Measurements from ENCODE around the gene DRC3. TPM values are rescaled to one million over a fixed set of nuclear protein-coding genes. Genes with fewer than 3 reads are reported as not detected.
"Not testable (repeated sequence)": the region's sequence is repeated elsewhere in the genome, so short reads cannot be mapped to it uniquely, and the experiment has no call there.

Gene DRC3
- polyA plus RNA-seq, 3 donors: 14.1 to 27.3 (median 14.7) TPM

DNA sequence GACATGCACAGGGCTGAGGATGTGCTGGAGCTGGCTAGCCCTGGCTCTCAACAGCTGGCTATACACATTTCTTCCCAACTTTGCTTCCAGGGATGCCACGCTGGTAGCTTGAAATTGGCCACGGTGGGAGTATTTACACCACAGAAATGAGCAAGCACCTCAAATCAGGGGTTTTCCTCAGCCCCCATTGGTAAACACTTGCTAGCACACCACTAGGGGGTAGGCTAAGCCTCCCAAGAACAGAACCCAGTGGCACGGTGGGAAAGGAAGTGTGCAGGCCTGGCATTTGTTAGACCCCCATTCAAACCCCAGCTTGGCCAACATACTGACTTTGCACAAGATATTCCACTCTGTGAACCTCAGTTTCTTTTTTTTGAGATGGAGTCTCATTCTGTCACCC is 12.9 kb downstream of the DRC3 start:
- no peak for DNase-seq (ENCODE audit: extremely low read depth in 1 of 11, low read depth in 9 of 11, low spot score in 4 of 11)

DNA sequence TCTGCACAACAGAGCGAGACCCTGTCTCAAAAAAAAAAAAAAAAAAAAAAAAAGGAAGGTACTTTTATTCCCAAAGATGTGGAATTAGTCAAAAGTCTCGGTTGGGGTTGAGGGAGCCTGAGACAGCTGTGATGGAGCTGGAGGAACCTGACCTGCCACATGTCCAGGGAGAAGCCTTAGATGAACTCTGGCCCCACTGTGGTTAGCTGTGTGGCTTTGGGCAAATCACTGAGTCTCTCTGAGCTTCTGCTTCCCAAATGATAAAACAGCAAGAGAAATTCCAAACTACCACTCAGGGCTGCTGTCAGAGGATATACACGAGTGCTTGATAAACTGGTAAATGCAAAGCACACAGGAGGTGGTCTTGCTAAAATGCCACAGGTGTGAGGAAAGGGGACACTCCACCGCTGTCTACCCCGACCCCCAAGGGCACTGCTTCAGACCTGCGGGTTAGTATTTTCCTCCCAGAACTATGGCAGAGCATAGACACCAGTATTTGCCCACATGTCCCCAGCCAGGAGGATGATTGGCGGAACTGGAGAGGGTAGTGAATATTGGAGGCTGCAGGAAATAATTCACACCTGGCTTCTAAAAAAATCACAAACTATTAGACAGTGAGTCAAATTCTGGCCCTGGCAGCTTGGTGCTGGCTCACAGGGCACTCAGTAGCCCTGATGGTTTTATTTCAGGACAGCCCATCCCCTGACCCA is 14.7 kb downstream of the DRC3 start:
- no peak for DNase-seq (ENCODE audit: extremely low read depth in 1 of 11, low read depth in 9 of 11, low spot score in 4 of 11)

DNA sequence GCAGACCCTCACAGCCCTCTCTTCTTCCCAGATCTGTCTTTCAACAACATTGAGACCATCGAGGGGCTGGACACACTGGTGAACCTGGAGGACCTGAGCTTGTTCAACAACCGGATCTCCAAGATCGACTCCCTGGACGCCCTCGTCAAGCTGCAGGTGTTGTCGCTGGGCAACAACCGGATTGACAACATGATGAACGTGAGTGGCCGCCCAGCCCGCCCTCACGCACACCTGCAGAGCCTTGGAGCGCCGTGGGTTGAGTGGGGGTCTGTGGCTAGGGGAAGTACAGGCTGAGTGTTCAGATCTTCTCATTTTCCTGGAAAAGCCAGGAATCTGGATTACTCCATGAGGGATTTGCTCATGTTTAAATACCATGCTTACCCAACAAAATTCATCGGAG is 15.2 kb downstream of the DRC3 start:
- no peak for DNase-seq (ENCODE audit: extremely low read depth in 1 of 11, low read depth in 9 of 11, low spot score in 4 of 11)

DNA sequence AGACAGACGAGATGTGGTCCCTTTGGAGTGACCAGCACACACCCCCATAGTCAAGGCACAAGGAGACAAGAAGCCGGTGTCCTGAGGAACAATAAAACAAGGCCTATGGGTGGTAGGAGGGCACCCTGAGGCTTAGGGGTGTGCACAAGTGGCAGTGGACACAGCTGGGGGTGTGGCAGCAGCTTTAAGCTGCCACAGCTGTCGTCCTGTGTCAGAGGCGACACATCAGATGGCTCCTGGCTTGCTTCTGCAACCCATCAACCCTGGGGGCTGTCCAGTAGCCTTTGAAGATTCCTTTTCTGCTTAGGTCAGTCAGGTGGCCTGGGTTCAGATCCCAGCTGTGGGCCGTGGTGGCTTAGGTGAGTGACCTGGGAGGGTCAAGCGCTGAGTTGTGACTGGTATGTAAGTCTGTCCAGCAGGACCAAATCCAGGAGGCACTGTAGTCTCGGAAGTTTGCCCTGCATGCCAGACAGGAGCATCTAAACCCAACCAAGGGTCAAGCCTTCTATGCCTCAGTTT is 15.8 kb downstream of the DRC3 start:
- DNase-seq (ENCODE audit: extremely low read depth in 1 of 11, low read depth in 9 of 11, low spot score in 4 of 11): no peak

DNA sequence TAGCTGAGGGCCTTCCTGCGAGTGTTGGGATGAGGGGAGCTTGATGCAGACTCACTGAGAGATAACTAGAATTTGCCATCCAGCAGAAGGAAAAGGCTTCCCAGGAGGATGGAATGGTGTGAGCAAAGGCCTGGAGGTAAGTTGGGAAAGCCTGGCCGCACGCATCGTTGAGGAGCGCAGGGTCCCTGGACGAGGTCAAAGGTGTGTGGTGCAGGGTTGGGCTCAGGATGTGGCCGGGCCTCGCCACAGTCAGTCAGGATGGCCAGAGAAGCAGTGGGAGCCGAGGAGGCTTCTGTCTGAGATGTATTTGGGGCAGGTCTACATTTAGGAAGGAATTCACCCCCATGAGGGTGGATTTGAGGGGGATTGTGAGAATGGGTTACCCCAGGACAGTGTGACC is 16.4 kb downstream of the DRC3 start:
- no peak for DNase-seq (ENCODE audit: extremely low read depth in 1 of 11, low read depth in 9 of 11, low spot score in 4 of 11)

DNA sequence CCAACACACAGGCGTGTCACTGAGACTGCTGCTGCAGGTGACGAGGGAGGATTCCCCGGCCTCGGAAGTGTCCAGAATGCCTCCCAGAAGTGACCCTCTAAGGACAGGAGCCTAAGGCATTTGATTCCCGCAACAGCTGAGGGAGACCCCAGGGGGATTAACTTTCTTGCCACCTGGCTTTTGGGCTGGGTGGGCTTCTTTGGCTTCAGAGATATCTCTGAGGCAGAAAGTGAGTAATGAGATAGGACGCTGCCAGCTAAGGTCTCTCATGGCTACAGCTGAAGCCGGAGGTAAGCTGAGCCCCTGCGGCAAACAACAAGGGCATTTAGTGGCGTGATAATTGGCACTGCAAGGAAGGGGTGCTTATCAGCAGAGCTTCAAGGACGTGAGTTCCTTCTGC is 17.0 kb downstream of the DRC3 start:
- DNase-seq (ENCODE audit: extremely low read depth in 1 of 11, low read depth in 9 of 11, low spot score in 4 of 11): no peak

DNA sequence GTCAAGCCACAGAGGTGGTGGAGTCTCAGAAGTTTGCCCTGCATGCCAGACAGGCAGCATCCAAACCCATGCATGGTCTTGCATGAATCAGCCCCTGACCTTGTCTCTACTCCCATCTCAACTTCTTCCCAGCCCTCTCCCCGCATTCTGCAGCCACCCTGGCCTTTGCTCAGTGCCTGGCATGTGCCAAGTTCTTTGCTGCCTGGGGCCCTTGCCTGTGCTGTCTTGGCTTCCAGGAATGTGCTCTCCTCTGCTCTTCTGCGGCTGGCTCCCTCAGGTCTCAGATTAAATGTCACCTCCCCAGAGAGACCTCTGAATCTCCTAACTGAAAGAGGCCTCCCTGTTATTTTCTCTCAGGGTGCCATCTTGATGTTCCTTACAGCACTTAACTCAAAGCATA is 17.6 kb downstream of the DRC3 start:
- DNase-seq (ENCODE audit: extremely low read depth in 1 of 11, low read depth in 9 of 11, low spot score in 4 of 11): no peak

DNA sequence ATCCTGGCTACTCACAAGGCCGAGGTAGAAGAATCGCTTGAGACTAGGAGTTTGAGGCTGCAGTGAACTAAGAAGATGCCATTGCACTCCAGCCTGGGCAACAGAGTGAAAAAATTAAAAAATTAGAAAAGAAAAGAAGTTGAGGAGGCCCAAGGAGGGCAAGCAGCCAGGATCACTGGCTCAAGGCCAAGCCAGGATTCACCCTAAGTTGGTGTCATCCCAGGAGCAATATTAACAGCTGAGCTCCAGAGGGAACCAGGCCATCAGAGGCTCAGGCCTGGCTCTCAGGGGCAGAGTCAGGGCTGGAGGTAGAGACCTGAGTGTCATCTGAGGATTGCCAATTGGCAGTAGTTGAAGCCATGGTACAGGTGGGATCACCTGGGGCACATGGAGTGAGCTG is 20.7 kb downstream of the DRC3 start:
- DNase-seq (ENCODE audit: extremely low read depth in 1 of 11, low read depth in 9 of 11, low spot score in 4 of 11): no peak

DNA sequence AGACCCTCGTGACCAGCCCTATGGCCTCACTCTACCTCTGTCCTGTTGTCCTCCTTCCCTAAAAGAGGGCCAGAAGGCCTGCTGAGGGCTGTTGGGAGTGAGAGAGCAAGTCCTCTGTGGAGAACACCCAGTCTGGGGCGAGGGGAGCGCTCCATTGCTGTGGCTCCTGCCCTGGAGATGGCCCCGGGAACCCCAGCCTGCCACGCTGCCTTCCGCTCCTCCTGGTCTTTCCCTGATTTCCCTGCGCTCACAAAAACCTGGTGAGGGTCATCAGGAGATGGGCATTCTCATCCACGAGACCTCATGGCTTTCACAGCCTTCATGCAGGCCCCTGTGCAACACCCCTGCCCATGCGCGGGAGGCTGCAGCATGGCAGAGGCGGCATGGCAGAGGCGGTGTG is 21.2 kb downstream of the DRC3 start:
- DNase-seq (ENCODE audit: extremely low read depth in 1 of 11, low read depth in 9 of 11, low spot score in 4 of 11): no peak

DNA sequence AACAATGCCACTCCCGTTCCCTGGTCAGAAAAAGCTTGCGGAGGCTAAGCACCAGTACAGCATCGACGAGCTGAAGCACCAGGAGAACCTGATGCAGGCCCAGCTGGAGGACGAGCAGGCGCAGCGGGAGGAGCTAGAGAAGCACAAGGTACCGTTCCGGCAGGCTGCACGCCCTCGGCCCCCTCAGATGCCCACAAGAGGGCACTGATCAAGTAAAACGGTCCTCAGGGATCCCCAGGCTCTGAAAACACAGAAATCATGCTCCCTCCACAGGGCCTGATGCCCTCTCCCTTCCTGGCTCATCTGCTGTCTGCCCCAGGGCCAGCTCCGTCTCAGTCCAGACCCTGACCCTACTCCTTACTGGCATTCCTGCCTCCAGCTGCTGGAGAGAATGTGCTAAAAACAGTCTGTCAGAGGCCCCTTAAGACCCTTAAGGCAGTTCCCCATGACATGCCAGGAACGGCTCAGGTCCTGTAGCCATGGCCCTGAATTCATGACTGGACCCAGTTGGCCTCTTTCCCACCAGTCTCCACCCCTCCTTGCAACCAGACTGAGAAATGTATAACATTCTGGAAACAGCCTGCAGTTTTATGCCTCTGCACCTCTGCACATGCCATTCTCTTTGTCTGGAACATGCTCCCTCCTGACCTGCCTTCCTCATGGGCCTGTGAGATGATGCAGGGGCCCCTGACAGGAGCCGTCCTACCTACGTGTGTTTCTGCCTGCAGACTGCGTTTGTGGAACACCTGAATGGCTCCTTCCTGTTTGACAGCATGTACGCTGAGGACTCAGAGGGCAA is 21.8 kb downstream of the DRC3 start:
- no peak for DNase-seq (ENCODE audit: extremely low read depth in 1 of 11, low read depth in 9 of 11, low spot score in 4 of 11)

DNA sequence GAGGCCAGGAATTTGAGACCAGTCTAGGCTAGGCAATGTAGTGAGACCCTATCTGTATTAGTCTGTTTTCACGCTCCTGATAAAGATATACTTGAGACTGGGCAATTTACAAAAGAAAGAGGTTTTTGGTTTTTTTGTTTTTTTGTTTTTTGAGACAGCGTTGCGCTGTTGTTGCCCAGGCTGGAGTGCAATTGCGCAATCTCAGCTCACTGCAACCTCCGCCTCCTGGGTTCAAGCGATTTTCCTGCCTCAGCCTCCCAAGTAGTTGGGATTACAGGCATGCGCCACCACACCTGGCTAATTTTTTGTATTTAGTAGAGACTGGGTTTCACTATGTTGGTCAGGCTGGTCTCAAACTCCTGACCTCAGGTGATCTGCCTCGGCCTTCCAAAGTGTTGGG is 23.2 kb downstream of the DRC3 start:
- DNase-seq (ENCODE audit: extremely low read depth in 1 of 11, low read depth in 9 of 11, low spot score in 4 of 11): not testable (repeated sequence)

DNA sequence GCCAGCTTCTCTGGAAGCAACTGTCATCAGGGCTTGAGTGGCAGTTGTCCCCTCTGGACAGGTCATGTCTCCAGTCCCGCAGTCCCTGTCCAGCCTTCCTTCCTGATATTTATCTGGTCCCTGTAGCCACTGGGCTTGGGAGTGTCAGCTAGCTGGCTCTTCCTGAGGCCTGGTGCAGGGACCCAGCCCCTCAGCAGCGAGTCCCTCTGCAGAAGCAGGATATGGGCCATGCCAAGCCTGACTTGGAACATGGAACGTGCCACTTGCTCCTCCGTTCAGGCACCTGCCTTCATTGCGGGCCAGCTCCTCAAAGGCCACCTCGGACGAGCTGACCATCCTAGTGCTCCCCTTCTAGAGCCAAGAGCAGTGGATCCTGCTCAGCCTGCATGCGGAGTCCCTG is 26.3 kb downstream of the DRC3 start:
- no peak for DNase-seq (ENCODE audit: extremely low read depth in 1 of 11, low read depth in 9 of 11, low spot score in 4 of 11)

DNA sequence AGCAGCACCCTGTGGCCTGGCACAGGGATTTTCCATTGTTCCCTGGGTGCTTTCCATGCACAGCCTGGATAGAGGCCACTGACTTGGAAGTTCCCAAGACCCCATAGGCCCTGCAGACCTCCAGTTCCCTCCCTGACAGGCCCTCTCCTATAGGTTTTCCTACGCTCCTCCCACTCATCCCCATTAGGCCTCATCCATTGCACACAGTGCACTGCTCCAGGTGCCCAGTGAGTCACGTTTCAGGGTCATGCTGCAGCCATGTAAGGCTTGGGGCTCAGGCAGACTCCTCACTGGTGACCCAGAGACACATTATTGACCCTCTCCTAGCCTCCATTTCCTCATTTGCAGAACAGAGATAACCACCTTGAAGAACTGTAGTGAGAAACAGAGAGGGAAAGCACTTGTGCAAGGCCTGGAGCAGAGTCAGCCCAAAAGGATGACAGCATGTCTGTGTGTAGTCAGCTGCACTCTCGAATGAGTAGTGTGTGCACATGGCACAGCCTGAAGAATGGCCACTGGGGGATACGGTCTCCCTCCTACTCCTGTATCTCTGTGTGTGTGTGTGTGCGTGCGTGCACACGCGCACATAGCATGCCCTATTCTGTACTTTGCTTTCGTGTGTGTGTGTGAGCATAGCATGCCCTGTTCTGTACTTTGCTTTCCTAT is 26.8 kb downstream of the DRC3 start:
- no peak for DNase-seq (ENCODE audit: extremely low read depth in 1 of 11, low read depth in 9 of 11, low spot score in 4 of 11)

DNA sequence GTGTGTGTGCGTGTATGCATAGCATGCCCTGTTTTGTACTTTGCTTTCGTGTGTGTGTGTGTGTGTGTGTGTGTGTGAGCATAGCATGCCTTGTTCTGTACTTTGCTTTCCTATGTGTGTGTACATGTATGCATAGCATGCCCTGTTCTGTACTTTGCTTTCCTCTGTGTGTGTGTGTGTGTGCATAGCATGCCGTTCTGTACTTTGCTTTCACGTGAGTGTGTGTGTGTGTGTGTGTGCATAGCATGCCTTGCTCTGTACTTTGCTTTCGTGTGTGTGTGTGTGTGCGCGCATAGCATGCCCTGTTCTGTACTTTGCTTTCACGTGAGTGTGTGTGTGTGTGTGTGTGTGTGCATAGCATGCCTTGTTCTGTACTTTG is 27.4 kb downstream of the DRC3 start:
- no peak for DNase-seq (ENCODE audit: extremely low read depth in 1 of 11, low read depth in 9 of 11, low spot score in 4 of 11)

DNA sequence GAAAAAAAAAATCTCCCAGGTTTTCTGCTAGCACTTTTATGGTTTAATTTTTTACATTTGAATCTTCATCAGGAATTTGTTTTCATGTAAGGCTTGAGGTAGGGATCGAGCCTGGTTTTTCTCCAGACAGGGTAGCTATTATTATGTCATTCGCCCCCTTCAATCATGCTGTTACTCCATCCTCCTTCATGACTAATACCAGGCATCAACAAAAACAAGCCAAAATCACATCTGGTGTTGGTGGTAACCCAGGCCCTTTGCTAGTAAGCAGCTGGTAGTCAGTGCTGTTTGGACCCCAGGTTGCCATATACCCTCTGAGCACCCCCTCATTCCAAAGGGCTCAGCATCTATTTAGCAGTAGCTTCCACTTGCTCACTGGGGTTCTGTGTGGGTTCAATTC is 29.5 kb downstream of the DRC3 start:
- no peak for DNase-seq (ENCODE audit: extremely low read depth in 1 of 11, low read depth in 9 of 11, low spot score in 4 of 11)

DNA sequence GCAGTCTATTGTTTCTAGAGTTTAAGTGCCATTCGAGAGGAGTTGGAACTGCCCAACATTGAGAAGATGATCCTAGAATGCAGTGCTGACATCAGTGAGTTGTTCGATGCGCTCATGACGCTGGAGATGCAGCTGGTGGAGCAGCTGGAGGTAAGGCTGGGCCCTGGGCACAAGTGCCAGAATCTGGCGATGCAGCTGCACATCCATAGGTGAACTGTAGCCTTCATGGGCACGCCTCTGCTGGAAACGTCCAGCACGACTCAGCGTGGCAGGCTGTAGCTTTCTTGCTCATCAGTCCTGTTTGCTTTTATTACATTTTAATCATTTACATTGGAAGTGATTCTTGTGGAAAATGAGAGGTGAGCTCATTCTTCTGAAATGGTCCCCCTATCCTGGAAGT is 31.7 kb downstream of the DRC3 start:
- DNase-seq (ENCODE audit: extremely low read depth in 1 of 11, low read depth in 9 of 11, low spot score in 4 of 11): no peak

DNA sequence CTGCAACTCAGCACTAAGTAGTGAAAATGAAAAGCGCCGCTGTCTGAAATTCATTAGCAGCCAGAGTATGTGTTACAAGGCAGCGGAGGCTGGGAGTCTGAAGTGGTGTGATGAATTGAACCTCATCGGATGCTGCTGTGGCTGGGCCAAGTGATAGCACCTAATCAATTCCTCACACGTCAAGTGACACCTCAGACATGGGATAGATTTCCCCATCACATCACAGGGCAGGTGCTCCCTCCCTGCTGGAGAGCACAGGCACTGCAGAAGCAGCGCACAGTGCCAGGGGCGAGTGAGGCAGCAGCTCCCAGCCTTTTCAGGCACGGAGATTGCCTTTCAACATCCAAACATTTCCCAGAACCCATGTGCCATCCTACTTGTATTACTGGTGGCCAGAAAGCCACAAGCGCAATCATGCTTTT is 32.2 kb downstream of the DRC3 start:
- peak in 5 of 11 donors; percentile 15 to 45 (median 34) for DNase-seq (ENCODE audit: extremely low read depth in 1 of 11, low read depth in 9 of 11, low spot score in 4 of 11)

DNA sequence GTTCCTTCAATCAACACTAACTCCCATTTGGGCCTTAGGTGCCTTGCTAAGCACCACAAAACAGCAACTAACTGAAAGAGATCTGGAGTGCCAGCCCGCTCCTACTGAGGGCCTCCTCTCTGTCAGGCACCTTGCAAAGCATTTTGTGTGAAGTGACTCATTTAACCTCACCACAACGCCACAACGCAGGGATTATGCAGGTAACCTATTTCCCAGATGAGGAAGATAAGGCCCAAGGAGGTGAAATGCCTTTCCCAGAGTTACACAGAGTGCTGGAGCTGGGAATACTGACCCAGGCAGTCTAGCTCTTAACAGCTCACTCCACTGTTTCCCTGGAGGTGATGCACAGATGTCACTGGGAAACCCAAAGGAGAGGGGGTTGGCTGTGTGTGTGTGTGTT is 32.8 kb downstream of the DRC3 start:
- DNase-seq (ENCODE audit: extremely low read depth in 1 of 11, low read depth in 9 of 11, low spot score in 4 of 11): no peak

DNA sequence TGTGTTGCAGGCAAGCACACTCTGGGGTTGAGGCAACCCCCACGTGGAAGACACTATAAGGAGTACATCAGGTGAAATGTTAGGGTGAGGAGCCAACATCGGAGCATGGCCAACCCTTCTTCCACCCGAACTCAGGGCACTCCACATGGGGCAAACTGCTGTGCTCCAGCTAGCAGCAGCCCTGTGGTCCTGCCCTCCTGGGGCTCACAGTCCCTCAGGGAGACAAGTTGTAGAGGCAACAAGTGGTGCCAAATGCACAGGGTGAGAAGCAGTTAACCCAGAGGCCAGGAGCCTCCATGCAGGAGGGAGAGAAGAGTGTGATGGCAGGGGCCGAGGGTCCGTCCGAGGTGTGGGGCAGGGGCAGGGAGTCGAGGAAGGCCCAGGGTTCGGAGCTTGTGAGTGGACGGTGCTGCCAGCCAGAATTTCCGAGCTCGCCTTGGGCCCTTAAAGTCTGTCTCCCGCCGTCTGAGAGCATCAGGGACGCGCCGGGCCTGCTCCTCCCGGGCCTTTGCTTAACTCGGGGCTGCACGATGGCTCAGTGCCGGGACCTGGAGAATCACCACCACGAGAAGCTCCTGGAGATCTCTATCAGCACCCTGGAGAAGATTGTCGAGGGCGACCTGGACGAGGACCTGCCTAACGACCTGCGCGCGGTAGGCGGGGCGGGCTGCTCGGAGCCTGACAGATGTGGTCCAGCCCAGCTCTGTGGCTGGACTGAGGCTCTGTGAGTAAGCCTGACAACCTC is 34.0 kb downstream of the DRC3 start:
- no peak for DNase-seq (ENCODE audit: extremely low read depth in 1 of 11, low read depth in 9 of 11, low spot score in 4 of 11)
